Cardiac fibroblast (primary cell): ENCODE results near the gene SERTAD2.

ENCODE experiments used
- DNase-seq, 2 donors: peaks; one replicate each; pipeline versions ENCODE4 v3.0.0 to v3.0.0-alpha.2; 2010; ENCODE audit warnings: low read depth in 2 of 2
- H3K4me3 ChIP-seq, 2 donors: replicated peaks in 1 of 2; 1 replicate in 1 of 2; 2 replicates in 1 of 2; pipeline ENCODE4 v1.5.1; 2011; ENCODE audit warnings: low read depth in 2 of 2, low read length in 2 of 2, mild to moderate bottlenecking in 2 of 2, moderate library complexity in 1 of 2
- CTCF ChIP-seq: IDR thresholded peaks from one replicate; pipeline ENCODE4 v1.5.1; 2011; ENCODE audit warnings: low read depth, mild to moderate bottlenecking, low read length, inconsistent platforms

Gene SERTAD2

GRCh38 chr2:64641599-64641998 lies 12.1 kb downstream of the SERTAD2 start:
- no peak overlapping the region for H3K4me3 ChIP-seq
- TF ChIP-seq CTCF: no peak
- DNase-seq: no peak

GRCh38 chr2:64640153-64641044 lies 13.3 kb downstream of the SERTAD2 start:
- no peak overlapping the region for H3K4me3 ChIP-seq
- DNase-seq: peak in 1 of 2 donors; percentile 39
- TF ChIP-seq CTCF: no peak

DNA sequence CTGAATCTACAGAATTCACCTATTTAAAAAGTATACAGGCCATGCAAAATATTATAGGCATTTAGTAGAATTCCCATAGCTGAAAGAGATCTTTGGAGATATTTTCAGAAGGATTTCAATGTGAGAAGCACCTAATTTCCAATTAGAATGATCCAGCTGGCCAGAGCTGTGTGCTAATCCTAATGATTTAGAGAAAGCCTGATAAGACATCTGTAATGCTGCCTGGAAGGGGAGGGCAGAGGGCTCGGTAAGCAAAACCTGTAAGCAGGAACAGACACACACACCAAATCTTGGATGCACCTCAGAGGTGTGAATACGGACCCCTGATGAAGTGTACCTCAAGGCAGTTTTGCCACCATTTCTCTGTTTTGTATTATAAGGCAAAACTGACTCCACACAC lies 14.0 kb downstream of the SERTAD2 start:
- TF ChIP-seq CTCF: no peak
- no peak for DNase-seq
- H3K4me3 ChIP-seq: no peak overlapping the region

GRCh38 chr2:64638502-64639120 lies 15.1 kb downstream of the SERTAD2 start:
- no peak for DNase-seq
- no peak overlapping the region for H3K4me3 ChIP-seq
- TF ChIP-seq CTCF: no peak

- TF ChIP-seq CTCF: no peak
- peak in 1 of 2 donors; percentile 18 for DNase-seq
- H3K4me3 ChIP-seq: no peak overlapping the region
Measured at GRCh38 chr2:64637931-64638330, 15.8 kb downstream of the SERTAD2 start.

DNA sequence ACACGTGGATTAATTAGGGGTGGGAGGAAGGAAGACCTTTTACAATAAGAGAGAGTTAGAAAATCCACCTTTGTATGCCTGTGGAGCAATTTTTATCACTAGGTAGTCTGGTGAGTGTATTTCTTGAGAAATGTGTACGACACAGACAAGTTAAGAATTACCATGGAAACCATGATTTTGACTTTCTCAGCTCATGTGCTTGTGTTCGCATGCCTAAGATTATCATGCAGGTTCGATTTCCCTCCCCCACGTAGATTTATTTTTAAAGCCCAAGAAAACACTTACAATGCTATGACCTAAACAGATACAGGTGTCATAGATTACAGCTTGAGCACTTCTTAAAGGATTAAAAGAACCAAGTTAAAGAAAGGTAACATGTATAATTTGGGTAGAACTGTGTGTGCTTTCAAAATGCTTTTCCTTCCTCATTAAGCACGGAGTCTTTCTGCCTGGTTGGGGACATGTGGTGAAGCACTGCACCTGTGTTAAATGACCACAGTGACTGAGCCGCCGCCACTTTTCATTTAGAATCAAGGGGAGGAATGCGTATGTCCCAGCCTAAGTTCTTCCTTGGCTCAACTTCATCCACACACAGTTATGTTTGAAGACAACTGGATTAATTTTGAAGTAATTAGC lies 16.6 kb downstream of the SERTAD2 start:
- no peak for TF ChIP-seq CTCF
- no peak overlapping the region for H3K4me3 ChIP-seq
- DNase-seq: no peak
